T-helper 9 cell (primary cell): ENCODE data around the gene SNAPIN.
"Not testable (repeated sequence)": the region's sequence is repeated elsewhere in the genome, so short reads cannot be mapped to it uniquely, and the experiment has no call there.

ENCODE experiments used
- DNase-seq: peaks from one replicate; pipeline ENCODE4 v3.0.0-alpha.2; 2020

The SNAPIN gene

DNA sequence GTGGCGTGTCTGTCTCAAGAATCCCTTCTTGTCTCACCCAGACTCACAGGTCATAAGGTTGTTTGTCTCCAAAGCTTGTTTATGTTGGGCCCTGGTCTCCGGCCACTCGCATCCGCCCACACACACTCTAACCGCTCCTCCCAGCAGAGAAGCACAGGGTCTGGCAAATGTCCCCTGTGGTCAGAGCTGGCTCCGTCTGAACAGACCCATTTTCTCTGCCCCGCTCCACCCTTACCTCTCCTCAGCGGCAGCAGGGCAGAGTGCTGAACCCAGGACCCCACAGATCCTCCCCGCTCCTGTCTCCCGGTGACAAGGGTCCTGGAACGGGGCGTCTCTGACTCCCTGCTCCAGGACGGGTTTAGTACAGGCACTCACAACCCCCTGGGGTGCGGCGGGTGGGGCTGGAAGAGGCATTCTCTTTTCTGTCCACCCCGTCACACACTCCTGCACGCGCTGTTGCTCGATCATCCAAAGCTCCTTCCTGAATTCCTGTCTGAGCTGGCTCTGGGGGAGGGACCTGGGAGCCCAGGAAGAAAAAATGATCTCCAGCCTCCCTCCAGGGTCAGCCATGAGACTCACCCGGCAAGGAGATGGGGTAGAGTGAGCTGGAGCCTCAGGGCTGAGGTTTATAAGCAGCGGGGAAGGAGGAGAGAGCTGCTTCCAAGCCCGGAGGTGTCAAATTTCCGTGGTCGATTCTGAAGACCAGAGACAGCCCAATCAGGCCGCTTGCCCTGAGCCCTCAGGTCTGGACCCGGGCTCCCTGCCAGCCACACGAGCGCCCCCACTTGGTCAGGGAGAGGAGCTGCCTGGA lies 31.4 kb upstream of the SNAPIN start, which contains the start of gene S100A13:
TSS of gene S100A13 (minus strand) at position 602 of the 811 bp plus-strand sequence. CDS start 1,033 bp downstream, outside the sequence.
- no peak for DNase-seq

DNA sequence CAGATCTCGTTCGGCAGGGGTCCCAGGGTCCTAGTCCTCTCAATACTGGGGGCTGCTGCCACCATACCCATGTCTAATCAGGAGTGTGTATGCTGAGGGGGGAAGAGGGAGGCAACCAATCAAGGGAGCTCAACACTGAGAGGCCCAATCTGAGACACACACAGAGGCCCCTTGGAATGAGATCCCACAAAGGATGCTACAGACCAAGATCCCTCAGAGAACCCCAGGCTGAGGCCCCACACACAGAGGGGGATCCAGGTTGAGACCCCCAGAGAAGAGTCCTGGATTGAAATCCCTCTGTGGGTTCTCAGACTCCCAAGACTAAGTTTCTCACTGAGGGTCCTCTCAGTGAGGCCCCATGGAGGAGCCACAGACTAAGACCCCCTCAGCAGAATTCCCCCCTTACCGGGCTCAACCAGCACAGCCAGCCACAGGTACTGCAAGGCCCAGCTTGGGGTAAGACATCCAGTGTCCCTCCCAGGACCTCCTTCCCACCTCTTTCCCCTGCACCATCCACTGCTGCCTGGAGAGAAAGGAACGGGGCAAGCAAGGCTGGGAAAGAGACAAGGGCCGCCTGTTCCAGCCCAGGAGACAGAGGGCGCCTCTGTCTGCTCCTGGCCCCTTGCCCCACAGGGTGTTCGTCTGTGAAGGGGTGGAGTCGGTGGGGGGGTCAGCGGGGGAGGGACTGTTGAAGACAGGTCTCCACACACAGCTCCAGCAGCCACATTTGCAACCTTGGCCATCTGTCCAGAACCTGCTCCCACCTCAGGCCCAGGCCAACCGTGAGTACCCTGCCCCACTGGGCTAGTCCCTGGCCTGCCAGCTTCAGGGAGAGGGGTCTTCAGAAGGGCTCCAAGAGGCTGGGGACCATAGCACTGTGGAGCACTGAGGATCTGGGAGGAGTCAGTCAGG lies 30.5 kb upstream of the SNAPIN start, which contains the start of gene S100A1:
TSS of gene S100A1 (plus strand) at position 720 of the 912 bp plus-strand sequence. CDS start 2,088 bp downstream, outside the sequence.
- DNase-seq = no peak

DNA sequence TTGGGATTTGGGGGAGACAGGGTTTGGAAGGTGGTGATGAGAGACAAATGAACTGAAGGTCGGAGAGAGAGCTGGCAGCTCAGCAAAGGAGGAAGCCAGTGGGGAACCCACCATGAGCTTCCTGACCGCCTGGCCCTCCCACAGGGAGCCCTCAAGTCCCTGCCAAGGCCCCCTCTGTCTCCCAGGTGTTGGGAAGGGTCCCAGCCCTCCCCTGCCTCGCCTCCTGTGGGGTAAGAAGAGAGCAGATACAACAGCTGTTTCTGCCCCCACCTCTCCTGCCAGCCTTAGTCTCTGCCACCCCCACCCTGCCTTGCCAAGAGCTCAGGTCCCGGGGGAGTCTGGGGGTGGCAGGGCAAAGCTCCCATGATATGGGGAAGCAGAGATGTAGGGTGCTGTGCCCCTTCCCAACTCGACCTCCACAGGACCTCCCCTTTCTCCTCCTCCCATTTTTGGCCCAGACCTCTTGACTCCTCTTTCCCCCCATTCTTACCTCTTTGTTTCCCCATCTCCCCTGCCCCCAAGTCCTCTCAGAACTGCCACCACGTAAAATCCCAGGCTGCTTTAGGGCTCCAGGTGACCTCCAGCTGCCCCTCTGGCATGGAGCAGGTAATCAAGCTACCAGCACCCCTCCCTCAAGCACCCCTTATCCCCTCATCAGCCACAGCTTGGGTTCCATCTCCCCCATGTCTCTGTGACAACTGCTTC lies 29.7 kb upstream of the SNAPIN start:
- DNase-seq = no peak

DNA sequence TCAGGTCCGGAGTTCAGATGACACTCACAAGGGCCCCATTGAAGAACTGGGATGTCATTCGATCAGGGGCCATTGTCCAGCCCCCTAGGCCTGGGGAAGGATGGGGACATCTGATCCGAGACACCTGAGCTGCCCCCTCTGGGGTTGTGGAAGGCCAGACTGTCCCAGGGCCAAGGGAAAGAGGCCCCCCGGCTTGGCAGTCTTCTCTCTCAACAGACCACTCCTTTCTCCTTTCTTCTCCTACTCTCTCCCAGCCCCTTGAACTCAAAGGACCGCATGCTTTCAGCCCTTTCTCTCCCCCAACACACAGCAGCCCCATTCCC lies 29.2 kb upstream of the SNAPIN start:
- DNase-seq = no peak

DNA sequence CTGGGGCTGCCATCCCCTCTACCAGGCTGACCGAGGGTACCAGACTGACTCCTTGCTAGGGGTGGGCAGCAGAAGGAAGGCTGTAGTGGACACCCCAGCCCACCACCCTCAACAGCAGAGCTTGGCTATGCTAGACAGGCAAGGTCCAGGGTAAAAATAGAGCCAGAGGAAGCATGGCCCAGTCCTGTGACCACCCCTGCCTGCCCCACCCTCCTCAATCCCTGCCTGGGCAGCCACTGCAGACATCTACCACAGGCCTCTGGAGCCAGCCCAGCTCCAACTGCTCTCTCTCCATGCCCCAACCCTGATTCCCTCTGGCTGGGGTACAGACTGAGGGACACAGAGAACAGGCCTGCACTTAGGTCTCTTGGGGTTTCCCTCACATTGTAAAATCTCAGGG lies 28.5 kb upstream of the SNAPIN start:
- DNase-seq = no peak

DNA sequence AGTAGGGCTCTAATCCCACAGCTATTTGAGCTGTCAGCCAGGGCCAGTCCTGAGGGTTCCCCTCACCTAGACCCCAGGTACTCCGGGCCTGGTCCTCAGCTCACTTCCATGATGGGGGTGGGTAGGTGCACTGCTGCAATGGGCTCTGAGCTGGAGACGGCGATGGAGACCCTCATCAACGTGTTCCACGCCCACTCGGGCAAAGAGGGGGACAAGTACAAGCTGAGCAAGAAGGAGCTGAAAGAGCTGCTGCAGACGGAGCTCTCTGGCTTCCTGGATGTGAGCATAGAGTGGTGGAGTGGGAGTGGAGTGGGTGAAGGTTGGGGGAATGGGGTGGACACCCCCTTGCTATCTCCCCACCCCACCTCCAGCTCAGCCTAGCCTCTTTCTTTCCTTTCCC lies 28.1 kb upstream of the SNAPIN start:
- DNase-seq = no peak

DNA sequence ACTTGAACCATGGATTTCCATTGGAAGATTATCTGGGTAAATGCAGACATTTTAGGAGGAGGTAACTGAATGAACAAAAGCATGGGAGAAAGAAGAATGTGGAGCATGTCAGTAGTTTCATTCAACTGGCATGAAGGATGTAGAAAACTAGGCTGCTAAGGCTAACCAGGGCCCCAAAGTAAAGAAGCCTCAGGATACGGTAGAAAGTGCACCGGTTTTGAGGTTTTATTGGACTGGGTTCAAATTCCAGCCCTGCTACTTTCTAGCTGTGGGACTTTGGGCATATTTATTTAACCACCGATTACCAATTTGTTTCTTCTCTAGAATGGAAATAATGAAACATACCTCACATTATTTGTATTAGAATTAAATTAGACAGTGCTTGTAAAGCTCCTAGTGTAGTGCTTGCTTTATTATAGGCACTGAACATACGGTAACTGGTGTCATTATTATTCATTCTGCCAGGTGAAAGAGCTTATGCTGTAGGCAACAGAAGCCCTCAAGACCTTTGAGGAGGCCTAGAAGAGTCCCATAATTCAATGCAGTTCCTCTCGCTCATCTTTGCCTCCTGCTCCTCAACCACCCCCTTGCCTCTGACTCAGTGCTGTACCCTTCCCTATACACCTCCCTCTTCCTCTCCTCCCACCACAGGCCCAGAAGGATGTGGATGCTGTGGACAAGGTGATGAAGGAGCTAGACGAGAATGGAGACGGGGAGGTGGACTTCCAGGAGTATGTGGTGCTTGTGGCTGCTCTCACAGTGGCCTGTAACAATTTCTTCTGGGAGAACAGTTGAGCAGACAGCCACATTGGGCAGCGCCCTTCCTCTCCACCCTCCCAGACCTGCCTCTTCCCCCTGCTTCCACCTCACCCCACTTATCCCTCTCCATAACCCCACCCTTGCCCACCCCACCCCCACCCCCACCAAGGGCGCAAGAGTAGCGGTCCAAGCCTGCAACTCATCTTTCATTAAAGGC lies 27.2 kb upstream of the SNAPIN start:
- DNase-seq = no peak

DNA sequence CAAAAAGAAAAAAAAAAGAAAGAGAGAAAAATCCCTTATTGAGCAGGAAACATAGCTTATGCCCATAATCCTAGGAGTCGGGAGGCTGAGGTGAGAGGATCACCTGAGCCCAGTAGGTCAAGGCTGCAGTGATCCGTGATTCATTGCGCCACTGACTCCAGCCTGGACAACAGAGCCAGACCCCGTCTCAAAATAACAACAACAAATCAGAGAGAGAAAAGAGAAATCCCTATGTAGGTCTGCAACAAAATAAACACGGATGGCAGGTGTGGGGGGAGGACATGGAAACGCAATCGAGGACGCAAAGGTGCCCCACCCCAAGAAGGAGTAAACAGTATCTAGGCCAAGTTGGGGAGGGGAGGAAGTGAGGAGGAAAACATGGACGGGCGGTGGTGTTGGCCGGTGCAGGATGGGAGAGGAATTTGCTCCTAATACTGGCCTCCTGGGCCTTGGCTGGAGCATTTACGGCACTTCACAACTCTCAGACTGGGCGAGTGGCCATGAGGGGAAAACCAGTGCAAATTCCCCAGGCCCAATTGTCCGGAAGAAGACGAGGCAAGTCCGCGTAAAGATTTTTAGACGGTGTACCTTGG lies 25.2 kb upstream of the SNAPIN start:
- DNase-seq = no peak

DNA sequence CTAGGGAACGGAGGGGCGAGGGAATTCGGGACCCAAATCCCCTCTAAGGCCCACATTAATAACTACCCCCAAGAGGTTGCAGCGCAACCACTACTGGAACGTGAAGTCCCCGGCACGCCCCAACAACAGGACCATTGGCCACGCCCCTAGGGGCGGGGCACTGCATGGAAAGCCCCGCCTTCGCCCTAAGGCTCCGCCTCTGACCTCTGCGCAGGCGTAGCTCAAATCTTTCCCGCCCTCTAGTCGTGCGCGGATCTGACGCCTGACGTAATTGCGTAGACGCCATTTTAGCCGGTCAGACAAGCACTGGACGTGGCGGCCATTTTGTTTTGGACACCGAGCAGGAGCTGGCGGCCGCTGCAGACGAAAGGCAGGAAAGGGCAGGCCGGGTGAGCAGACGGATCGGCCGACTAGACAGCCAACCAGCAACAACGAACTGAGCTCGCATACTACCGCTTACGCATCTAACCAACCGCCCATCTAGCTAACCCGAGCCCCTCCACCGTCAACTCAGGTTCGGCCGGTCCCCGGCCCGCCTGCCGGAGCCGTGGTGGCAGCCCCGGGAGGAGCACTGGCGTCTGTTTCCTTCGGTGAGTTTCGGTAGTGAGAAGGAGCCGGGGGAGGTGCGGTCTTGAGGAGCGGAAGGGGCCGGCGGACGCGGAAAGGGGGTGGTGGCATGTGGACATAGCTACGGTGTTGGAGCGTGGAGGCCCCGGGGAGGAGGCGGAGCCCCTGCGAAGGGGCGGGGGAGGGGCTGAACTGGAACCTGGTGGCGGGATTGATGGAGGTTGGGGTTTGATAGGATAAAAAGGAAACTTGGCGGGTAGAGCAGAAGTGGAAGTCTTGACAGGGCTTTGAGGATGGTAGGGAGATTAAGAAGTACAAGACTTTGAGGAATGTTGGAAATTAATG lies 24.5 kb upstream of the SNAPIN start, which contains the start of gene CHTOP:
TSS of gene CHTOP (plus strand) at position 313 of the 912 bp plus-strand sequence. CDS start 2,523 bp downstream, outside the sequence.
- DNase-seq = peak; percentile 92

DNA sequence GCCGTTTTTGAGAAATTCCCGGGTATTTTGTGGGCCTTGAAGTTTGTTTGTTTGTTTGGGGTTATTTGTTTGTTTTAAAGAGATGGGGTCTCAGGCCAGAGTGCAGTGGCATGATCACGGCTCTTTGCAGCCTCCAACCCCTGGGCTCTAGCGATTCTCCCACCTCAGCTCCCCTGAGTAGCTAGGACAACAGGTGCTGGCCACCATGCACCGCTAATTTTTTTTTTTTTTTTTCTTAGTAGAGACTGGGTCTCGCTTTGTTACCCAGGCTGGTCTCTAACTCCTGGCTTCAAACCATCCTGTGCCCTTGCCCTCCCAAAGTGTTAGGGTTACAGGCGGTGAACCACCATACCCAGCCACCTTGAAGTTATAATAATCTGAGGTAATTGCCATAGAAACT lies 22.6 kb upstream of the SNAPIN start:
- DNase-seq = no peak

DNA sequence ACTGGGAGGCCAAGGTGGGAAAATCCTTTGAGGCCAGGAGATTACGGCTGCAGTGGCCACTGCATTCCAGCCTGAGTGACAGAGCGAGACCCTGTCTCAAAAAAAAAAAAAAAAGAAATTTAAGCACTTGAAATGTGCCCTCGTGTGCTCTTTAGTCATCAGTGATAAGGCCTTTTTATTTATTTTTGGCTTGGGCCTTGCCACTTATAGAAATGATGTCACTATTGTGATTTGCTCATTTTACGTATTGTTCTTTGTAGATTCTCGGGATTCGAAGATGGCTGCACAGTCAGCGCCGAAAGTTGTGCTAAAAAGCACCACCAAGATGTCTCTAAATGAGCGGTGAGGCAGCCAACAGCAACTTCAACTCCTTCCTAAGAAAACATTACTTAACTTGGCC lies 22.2 kb upstream of the SNAPIN start:
- no peak for DNase-seq

DNA sequence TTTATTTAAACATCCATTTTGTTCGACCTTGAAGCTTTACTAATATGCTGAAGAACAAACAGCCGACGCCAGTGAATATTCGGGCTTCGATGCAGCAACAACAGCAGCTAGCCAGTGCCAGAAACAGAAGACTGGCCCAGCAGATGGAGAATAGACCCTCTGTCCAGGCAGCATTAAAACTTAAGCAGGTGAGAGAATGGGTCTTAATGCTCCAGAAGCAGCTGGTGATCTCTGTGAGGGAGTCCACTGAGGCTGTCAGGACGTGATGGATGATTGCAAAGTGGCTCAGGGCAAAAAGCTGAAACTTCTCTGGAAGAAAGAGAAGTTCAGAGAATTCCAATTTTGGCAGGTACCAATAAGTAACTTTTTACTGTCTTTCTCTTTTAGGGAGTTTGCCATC lies 20.2 kb upstream of the SNAPIN start:
- DNase-seq = no peak

DNA sequence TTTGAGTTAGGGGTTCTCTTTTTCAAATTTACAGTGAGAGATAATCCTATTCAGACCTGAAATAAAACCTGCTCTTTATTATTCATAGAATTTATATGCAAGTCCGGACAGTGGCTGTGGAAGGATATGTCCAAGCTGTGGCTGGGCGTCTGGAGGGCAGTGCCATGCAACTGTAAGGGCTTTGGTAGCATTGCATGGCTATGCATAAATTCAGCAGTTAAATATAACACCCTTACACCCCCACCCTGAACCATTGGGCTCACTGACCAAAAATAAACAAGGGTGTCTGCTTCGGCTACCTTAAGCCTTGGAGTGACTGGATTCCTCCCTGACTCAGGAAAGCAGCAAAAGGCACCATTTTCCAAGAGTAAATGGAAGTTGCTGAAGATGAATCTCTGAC lies 19.2 kb upstream of the SNAPIN start:
- DNase-seq = no peak

DNA sequence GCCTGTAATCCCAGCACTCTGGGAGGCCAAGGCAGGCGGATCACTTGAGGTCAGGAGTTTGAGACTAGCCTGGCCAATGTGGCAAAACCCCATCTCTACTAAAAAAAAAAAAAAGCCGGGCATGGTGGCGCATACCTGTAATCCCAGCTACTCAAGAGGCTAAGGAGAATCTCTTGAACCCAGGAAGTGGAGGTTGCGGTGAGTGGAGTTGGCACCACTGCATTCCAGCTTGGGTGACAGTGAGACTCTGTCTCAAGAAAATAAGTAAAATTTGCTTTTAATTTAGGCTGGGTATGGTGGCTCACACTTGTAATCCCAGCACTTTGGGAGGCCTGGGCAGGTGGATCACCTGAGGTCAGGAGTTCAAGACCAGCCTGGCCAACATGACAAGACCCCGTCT lies 18.3 kb upstream of the SNAPIN start:
- DNase-seq = not testable (repeated sequence)

DNA sequence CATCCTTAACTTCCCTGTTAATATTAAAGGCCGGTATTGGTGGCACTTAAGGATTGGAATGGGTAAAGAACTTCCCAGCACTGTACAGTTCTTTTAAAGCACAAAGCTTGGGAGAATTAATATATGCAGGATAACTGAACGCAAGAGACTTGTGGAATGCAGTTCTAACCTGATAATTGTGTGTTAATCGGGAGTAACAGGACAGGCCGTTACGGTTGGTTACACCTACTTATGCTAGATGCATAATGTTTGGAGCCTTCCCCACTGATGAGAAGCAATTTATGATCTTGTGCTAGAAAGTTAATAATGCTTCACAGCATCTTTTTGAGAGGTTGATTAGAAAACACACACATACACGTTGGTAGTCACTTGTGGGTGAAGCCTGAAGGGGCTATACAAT lies 17.6 kb upstream of the SNAPIN start:
- no peak for DNase-seq

DNA sequence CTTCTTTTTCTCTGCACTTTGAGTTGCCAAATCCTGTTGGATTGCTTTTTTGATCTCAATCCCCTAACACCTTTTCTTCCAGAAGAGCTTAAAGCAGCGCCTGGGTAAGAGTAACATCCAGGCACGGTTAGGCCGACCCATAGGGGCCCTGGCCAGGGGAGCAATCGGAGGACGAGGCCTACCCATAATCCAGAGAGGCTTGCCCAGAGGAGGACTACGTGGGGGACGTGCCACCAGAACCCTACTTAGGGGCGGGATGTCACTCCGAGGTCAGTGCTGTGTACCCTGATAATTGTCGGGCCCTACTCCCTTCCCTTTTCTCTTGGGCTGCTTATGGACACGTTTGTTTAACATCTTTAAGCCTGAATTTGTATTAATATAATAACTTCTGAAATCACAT lies 16.3 kb upstream of the SNAPIN start:
- no peak for DNase-seq

DNA sequence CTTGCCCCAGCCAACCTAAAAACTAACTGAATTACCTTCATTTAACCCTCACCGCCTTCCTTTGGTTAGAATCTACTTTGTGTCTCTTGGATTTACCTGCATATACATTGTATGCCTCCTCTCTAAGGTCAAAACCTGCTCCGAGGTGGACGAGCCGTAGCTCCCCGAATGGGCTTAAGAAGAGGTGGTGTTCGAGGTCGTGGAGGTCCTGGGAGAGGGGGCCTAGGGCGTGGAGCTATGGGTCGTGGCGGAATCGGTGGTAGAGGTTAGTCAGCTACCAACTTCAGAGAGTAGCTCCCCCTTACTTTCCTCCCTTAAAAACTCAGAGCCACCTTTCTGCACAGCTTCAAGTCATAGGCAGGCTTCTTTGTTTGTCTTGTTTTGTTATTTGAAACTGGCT lies 15.4 kb upstream of the SNAPIN start:
- DNase-seq = no peak

DNA sequence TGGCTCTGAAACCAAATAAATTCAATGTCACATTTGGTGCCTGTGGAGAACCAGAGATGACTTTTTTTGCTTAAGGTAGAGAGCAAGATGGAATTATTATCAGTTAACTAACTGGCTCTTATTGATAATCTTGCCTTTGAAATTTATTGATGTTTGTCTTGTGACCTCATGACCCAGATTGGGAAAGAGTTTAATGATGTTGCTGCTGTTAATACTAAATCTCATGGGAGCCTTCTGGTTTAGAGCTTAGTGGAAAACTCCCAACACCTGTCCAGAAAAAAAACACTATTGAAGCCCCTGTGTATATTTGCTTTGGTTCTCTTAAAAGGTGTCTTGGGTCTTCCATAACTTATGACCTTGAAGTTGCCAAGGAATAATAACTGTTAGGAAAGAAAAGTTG lies 14.7 kb upstream of the SNAPIN start:
- DNase-seq = no peak

DNA sequence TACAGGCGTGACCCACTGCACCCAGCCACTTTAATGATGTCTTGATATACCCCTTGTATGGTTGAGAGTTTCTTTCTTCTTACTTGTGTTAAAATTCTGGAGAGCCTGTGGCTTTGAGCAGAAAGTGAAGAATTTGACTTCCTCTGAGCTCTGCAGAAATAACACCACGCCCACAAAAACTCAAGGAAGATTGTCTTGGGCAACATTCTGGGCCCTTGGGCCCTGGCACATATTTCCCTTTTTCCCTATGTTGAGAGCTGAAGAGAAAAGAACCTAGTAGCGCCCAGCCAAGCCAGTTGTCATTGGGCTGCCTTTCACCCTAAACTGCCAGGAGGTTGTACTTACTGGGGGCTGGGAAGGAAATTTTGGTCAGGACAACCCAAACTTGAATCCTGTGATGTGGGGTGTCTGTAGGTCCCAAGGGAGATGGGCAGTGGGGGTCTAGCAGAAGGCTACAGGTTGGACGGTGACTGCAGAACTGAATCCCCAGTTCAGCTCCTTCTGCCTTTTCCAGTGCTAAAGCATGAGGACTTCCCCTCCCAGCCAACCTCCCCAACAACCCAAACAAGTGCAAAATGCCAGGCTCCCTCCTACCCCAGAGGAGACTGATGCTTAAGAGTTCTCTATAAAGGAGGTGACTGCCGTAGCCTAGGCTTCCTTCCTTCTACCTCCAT lies 11.7 kb upstream of the SNAPIN start:
- DNase-seq = no peak

DNA sequence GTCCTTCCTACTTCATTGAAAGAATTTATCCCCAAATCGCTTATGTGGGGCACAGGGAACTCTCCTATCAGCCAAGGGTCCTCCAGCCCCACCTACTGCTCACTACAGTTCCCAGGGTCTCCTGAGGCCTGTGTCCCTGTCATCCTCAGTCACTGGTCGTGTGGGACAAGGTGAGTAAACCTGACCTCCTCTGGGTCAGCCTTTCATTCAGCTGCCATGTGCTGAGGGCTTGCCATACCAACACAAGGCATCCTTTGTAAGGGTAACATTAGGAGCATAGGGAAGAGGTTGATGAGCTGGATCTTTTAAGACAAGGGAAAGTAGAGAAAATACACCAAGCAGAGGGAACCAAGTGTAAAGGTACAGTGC lies 11.2 kb upstream of the SNAPIN start:
- no peak for DNase-seq
